ENCODE results near the gene ACER2. TPM values are rescaled to one million over a fixed set of nuclear protein-coding genes. Genes with fewer than 3 reads are reported as not detected.
"Not testable (repeated sequence)": the region's sequence is repeated elsewhere in the genome, so short reads cannot be mapped to it uniquely, and the experiment has no call there.

Gene ACER2
- total RNA-seq, 4 donors from 2014 or later, result 1.8 to 4.1 (median 2.6) TPM

GRCh38 chr9:19379283-19379682, 29.5 kb upstream of the ACER2 start:
- peaks cover 22 to 32% (median 31%) of the 10 kb centered on the region in 4 donors for H3K4me1 ChIP-seq
- no peaks in the 10 kb centered on the region for H3K9me3 ChIP-seq
- no peak for DNase-seq (ENCODE audit: extremely low spot score)
- 8% methylated on average over 12 of the region's 12 CpGs for WGBS
- H3K27ac ChIP-seq (replicated peaks in 1 of 4), result peak overlapping the region; percentile 92 to 95 (median 94)
- TF ChIP-seq, protein P1, sequence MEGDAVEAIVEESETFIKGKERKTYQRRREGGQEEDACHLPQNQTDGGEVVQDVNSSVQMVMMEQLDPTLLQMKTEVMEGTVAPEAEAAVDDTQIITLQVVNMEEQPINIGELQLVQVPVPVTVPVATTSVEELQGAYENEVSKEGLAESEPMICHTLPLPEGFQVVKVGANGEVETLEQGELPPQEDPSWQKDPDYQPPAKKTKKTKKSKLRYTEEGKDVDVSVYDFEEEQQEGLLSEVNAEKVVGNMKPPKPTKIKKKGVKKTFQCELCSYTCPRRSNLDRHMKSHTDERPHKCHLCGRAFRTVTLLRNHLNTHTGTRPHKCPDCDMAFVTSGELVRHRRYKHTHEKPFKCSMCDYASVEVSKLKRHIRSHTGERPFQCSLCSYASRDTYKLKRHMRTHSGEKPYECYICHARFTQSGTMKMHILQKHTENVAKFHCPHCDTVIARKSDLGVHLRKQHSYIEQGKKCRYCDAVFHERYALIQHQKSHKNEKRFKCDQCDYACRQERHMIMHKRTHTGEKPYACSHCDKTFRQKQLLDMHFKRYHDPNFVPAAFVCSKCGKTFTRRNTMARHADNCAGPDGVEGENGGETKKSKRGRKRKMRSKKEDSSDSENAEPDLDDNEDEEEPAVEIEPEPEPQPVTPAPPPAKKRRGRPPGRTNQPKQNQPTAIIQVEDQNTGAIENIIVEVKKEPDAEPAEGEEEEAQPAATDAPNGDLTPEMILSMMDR (IDR thresholded peaks at IDR 0.05), result no peak
- TF ChIP-seq POLR2AphosphoS5 (IDR thresholded peaks at IDR 0.05) (no peak), EP300 (IDR thresholded peaks at IDR 0.05) (no peak), POLR2A (IDR thresholded peaks at IDR 0.05; ENCODE audit: low read depth) (no peak)
- no peaks in the 10 kb centered on the region for H3K27me3 ChIP-seq
- H3K36me3 ChIP-seq, result peaks cover 27 to 49% (median 41%) of the 10 kb centered on the region in 4 donors
- intact Hi-C loops (cut with DNase I), result loop anchor here (10.0 kb wide), 1 partner anchor 144 kb away; the partner anchor contains the start of gene DENND4C
- peak overlapping the region; percentile 59 to 85 (median 76) for H3K4me3 ChIP-seq

- DNase-seq (ENCODE audit: extremely low spot score), result no peak
- Histone ChIP-seq H3K36me3 (peaks cover 27 to 45% (median 37%) of the 10 kb centered on the region in 4 donors), H3K27ac (replicated peaks in 1 of 4) (peak overlapping the region; percentile 92 to 95 (median 94)), H3K9me3 (no peaks in the 10 kb centered on the region), H3K27me3 (no peaks in the 10 kb centered on the region), H3K4me3 (peak overlapping the region; percentile 59 to 85 (median 76)), H3K4me1 (peaks cover 22 to 32% (median 31%) of the 10 kb centered on the region in 4 donors)
- no peak for TF ChIP-seq POLR2A (IDR thresholded peaks at IDR 0.05; ENCODE audit: low read depth)
- TF ChIP-seq POLR2AphosphoS5 (IDR thresholded peaks at IDR 0.05), result no peak
- TF ChIP-seq, protein P1 (IDR thresholded peaks at IDR 0.05), result no peak
- TF ChIP-seq EP300 (IDR thresholded peaks at IDR 0.05), result no peak
- 0% methylated on average over 10 of the region's 30 CpGs for WGBS
- intact Hi-C loops (cut with DNase I), result loop anchor here (2.0 to 10.0 kb wide), 3 partner anchors 29 to 145 kb away; partner anchors contain the start of genes ACER2 and DENND4C
Measured at GRCh38 chr9:19379697-19380046, 29.1 kb upstream of the ACER2 start.

DNA sequence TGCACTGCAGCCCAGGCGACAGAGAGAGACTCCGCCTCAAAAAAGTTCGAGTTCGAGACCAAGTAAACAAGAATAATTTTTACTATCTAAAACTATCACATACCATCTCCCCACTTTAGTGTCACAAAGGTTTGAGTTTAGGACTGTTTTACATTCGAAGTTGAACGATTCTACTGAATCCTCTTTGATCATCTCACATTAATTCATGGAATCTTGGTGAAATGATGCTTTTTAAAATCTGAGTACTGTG, 28.1 kb upstream of the ACER2 start:
- no peaks in the 10 kb centered on the region for H3K9me3 ChIP-seq
- H3K27ac ChIP-seq (replicated peaks in 1 of 4), result peak overlapping the region; percentile 92 to 95 (median 94)
- TF ChIP-seq, protein P1 (IDR thresholded peaks at IDR 0.05), result no peak
- TF ChIP-seq POLR2AphosphoS5 (IDR thresholded peaks at IDR 0.05) (no peak), EP300 (IDR thresholded peaks at IDR 0.05) (no peak), POLR2A (IDR thresholded peaks at IDR 0.05; ENCODE audit: low read depth) (no peak)
- intact Hi-C loops (cut with DNase I), result loop anchor here (2.0 kb wide), 2 partner anchors 28 to 76 kb away; partner anchors contain the start of gene ACER2
- H3K4me1 ChIP-seq, result peaks cover 22 to 32% (median 31%) of the 10 kb centered on the region in 4 donors
- peaks cover 23 to 34% (median 27%) of the 10 kb centered on the region in 4 donors for H3K36me3 ChIP-seq
- no peaks in the 10 kb centered on the region for H3K27me3 ChIP-seq
- no peak for DNase-seq (ENCODE audit: extremely low spot score)
- WGBS, result 48% methylated on average over 6 of the region's 6 CpGs
- peak overlapping the region; percentile 59 to 85 (median 76) for H3K4me3 ChIP-seq

DNA sequence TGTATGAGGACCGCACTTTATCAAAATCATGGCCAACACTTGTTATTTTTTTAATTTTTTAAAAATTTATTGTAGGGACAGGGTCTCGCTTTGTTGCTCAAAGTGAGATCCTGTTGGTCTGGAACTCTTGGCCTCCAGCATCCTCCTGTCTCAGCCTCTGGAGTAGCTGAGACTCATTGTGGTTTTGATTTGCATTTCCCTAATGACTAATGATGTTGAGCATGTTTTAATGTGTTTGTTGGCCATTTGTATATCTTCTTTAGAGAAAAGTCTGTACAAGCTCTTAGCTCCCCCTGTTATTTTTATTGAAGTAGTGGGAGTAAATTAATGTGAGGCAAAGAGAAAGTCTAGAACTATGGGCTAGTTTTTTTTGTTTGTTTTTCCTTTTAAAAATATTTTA, 27.2 kb upstream of the ACER2 start:
- no peak for DNase-seq (ENCODE audit: extremely low spot score)
- H3K27ac ChIP-seq (replicated peaks in 1 of 4), result no peak overlapping the region
- no peaks in the 10 kb centered on the region for H3K27me3 ChIP-seq
- 87% methylated on average over 2 of the region's 2 CpGs for WGBS
- no peak overlapping the region for H3K4me3 ChIP-seq
- TF ChIP-seq, protein P1 (IDR thresholded peaks at IDR 0.05), result no peak
- TF ChIP-seq EP300 (IDR thresholded peaks at IDR 0.05) (no peak), POLR2AphosphoS5 (IDR thresholded peaks at IDR 0.05) (no peak), POLR2A (IDR thresholded peaks at IDR 0.05; ENCODE audit: low read depth) (no peak)
- intact Hi-C loops (cut with DNase I), result loop anchor here (2.0 kb wide), 2 partner anchors 27 to 75 kb away; partner anchors contain the start of gene ACER2
- peaks cover 13 to 25% (median 18%) of the 10 kb centered on the region in 4 donors for H3K36me3 ChIP-seq
- no peaks in the 10 kb centered on the region for H3K9me3 ChIP-seq
- H3K4me1 ChIP-seq, result peaks cover 22 to 32% (median 31%) of the 10 kb centered on the region in 4 donors

- DNase-seq (ENCODE audit: extremely low spot score); H3K9me3 ChIP-seq; H3K36me3 ChIP-seq; H3K27ac ChIP-seq (replicated peaks in 1 of 4); H3K27me3 ChIP-seq; H3K4me1 ChIP-seq; H3K4me3 ChIP-seq; intact Hi-C loops (cut with DNase I): not testable (repeated sequence)
- WGBS, result 96% methylated on average over 14 of the region's 14 CpGs
Measured at GRCh38 chr9:19385212-19385611, 23.6 kb upstream of the ACER2 start.

Measured in esophagus muscularis mucosa (tissue), 4 donors.